HEK293 (cell line): ENCODE measurements around the gene IL11RA.
A peak's percentile ranks its signal among the peaks of the same experiment; 100 is the strongest.

Experiments
- CTCF ChIA-PET: fragments of 350-600 bp; formaldehyde crosslinking; extraction: SDS; loops from one replicate; lab custom pipeline; 2021; ENCODE audit warnings: antibody characterized with exemption; lab: Yijun Ruan, JAX
- POLR2A ChIA-PET: fragments of 300-600 bp; formaldehyde crosslinking; extraction: SDS; loops from one replicate; lab custom pipeline; 2020; ENCODE audit warnings: antibody characterized with exemption, inconsistent platforms; lab: Yijun Ruan, JAX
- H3K27ac ChIP-seq: fragments of 200-500 bp; sonication (Bioruptor generic); 2 replicates; pipeline ENCODE4 v1.5.1; 2014; ENCODE audit warnings: low read depth, low read length, control low read depth, inconsistent platforms; ENCODE audit errors: extremely low read depth
- H3K36me3 ChIP-seq, 2 experiments: fragments of 200-500 bp in 1 of 2; sonication (Bioruptor generic) in 1 of 2; 1 replicate in 1 of 2; 2 replicates in 1 of 2; pipeline ENCODE4 v1.5.1; 2014 to 2017; ENCODE audit warnings: inconsistent platforms in 2 of 2, low read length in 2 of 2; ENCODE audit not compliant: control insufficient read depth in 2 of 2, insufficient read depth in 1 of 2
- H3K4me1 ChIP-seq: fragments of 200-500 bp; sonication (Bioruptor generic); 2 replicates; pipeline ENCODE4 v1.5.1; 2014; ENCODE audit warnings: mild to moderate bottlenecking, low read length, inconsistent platforms; ENCODE audit not compliant: control insufficient read depth, insufficient read depth
- H3K4me3 ChIP-seq: 2 replicates; pipeline ENCODE4 v1.5.1; 2011; ENCODE audit warnings: low read depth, mild to moderate bottlenecking, control low read depth, low read length, moderate library complexity
- H3K9me3 ChIP-seq: fragments of 200-500 bp; sonication (Bioruptor generic); 2 replicates; pipeline ENCODE4 v1.5.1; 2014; ENCODE audit warnings: low read depth, low read length, inconsistent platforms; ENCODE audit not compliant: control insufficient read depth, insufficient read depth
- BCL11A ChIP-seq: fragments of 450-650 bp; formaldehyde crosslinking; IDR thresholded peaks from 2 replicates; pipeline ENCODE4 v1.5.1; 2016; ENCODE audit warnings: low read depth, missing biosample characterization, missing genetic modification characterization
- HOXD13 ChIP-seq: sonication (generic); formaldehyde crosslinking; IDR thresholded peaks from 2 replicates; pipeline ENCODE4 v1.8.0; 2022; ENCODE audit warnings: missing genetic modification reagents, borderline replicate concordance
- SP2 ChIP-seq: fragments of 450-650 bp; formaldehyde crosslinking; IDR thresholded peaks from 2 replicates; pipeline ENCODE4 v1.5.1; 2016; ENCODE audit warnings: missing biosample characterization, missing genetic modification characterization
- SP3 ChIP-seq: fragments of 450-650 bp; formaldehyde crosslinking; IDR thresholded peaks from 2 replicates; pipeline ENCODE4 v1.5.1; 2016; ENCODE audit warnings: missing biosample characterization, missing genetic modification characterization
- YY2 ChIP-seq: fragments of 450-650 bp; formaldehyde crosslinking; IDR thresholded peaks from 2 replicates; pipeline ENCODE4 v1.5.1; 2016; ENCODE audit warnings: missing biosample characterization, missing genetic modification characterization
- ZBTB21 ChIP-seq: fragments of 450-650 bp; formaldehyde crosslinking; IDR thresholded peaks from 2 replicates; pipeline ENCODE4 v1.5.1; 2017; ENCODE audit warnings: missing biosample characterization, missing genetic modification characterization
- ZNF23 ChIP-seq: fragments of 450-650 bp; formaldehyde crosslinking; IDR thresholded peaks from 2 replicates; pipeline ENCODE4 v1.5.1; 2016; ENCODE audit warnings: missing biosample characterization, missing genetic modification characterization, borderline replicate concordance
- ZNF335 ChIP-seq: fragments of 450-650 bp; formaldehyde crosslinking; conservative IDR thresholded peaks from 2 replicates; pipeline ENCODE4 v1.5.1; 2016; ENCODE audit warnings: missing biosample characterization, missing genetic modification characterization
- ZNF404 ChIP-seq: fragments of 450-650 bp; formaldehyde crosslinking; IDR thresholded peaks from 2 replicates; pipeline ENCODE4 v1.5.1; 2017; ENCODE audit warnings: missing biosample characterization, missing genetic modification characterization
- ZNF416 ChIP-seq: fragments of 450-650 bp; formaldehyde crosslinking; IDR thresholded peaks from 2 replicates; pipeline ENCODE4 v1.5.1; 2016; ENCODE audit warnings: missing biosample characterization, missing genetic modification characterization
- ZNF426 ChIP-seq: fragments of 450-650 bp; formaldehyde crosslinking; IDR thresholded peaks from 2 replicates; pipeline ENCODE4 v1.5.1; 2017; ENCODE audit warnings: missing biosample characterization, missing genetic modification characterization, mild to moderate bottlenecking, inconsistent platforms, moderate library complexity
- ZNF48 ChIP-seq: fragments of 450-650 bp; formaldehyde crosslinking; IDR thresholded peaks from 2 replicates; pipeline ENCODE4 v1.5.1; 2016; ENCODE audit warnings: missing biosample characterization, missing genetic modification characterization
- ZNF501 ChIP-seq: fragments of 450-650 bp; formaldehyde crosslinking; IDR thresholded peaks from 2 replicates; pipeline ENCODE4 v1.5.1; 2016; ENCODE audit warnings: missing biosample characterization, missing genetic modification characterization
- ZNF510 ChIP-seq: fragments of 450-650 bp; formaldehyde crosslinking; IDR thresholded peaks from 2 replicates; pipeline ENCODE4 v1.5.1; 2018; ENCODE audit warnings: mild to moderate bottlenecking, missing genetic modification characterization, missing biosample characterization; ENCODE audit not compliant: insufficient replicate concordance
- ZNF600 ChIP-seq: fragments of 450-650 bp; formaldehyde crosslinking; IDR thresholded peaks from 2 replicates; pipeline ENCODE4 v1.5.1; 2016; ENCODE audit warnings: missing biosample characterization, missing genetic modification characterization
- ZNF629 ChIP-seq: fragments of 450-650 bp; formaldehyde crosslinking; IDR thresholded peaks from 2 replicates; pipeline ENCODE4 v1.5.1; 2017; ENCODE audit warnings: missing biosample characterization, missing genetic modification characterization
- ZNF664 ChIP-seq: fragments of 450-650 bp; formaldehyde crosslinking; IDR thresholded peaks from 2 replicates; pipeline ENCODE4 v1.5.1; 2016; ENCODE audit warnings: missing biosample characterization, missing genetic modification characterization
- ZNF670 ChIP-seq: fragments of 450-650 bp; formaldehyde crosslinking; IDR thresholded peaks from 2 replicates; pipeline ENCODE4 v1.5.1; 2016; ENCODE audit warnings: missing biosample characterization, missing genetic modification characterization, low read depth
- ZNF677 ChIP-seq: fragments of 450-650 bp; IDR thresholded peaks from 2 replicates; pipeline ENCODE4 v1.5.0; 2018; ENCODE audit warnings: missing biosample characterization, mild to moderate bottlenecking, missing genetic modification characterization, moderate library complexity
- ZNF791 ChIP-seq: fragments of 450-650 bp; formaldehyde crosslinking; IDR thresholded peaks from 2 replicates; pipeline ENCODE4 v1.5.1; 2016; ENCODE audit warnings: missing biosample characterization, missing genetic modification characterization
- ZXDB ChIP-seq: fragments of 450-650 bp; formaldehyde crosslinking; IDR thresholded peaks from 2 replicates; pipeline ENCODE4 v1.5.1; 2016; ENCODE audit warnings: missing biosample characterization, missing genetic modification characterization
- TF ChIP-seq, protein P1 (sequence below): fragments of 450-650 bp; formaldehyde crosslinking; IDR thresholded peaks from 2 replicates; pipeline ENCODE4 v1.5.1; 2016; ENCODE audit warnings: missing biosample characterization, missing genetic modification characterization
- TF ChIP-seq, protein P2 (sequence below): fragments of 450-650 bp; formaldehyde crosslinking; conservative IDR thresholded peaks from 2 replicates; pipeline ENCODE4 v1.5.1; 2016; ENCODE audit warnings: low read depth, missing biosample characterization, missing genetic modification characterization
- TF ChIP-seq, protein P3 (sequence below): fragments of 450-650 bp; formaldehyde crosslinking; optimal IDR thresholded peaks from 2 replicates; pipeline ENCODE3; 2016; ENCODE audit warnings: missing biosample characterization, mild to moderate bottlenecking, missing genetic modification characterization
- TF ChIP-seq, protein P4 (sequence below): fragments of 450-650 bp; formaldehyde crosslinking; IDR thresholded peaks from 2 replicates; pipeline ENCODE4 v1.5.1; 2016; ENCODE audit warnings: missing biosample characterization, missing genetic modification characterization, low read depth
- TF ChIP-seq, protein P5 (sequence below): fragments of 450-650 bp; formaldehyde crosslinking; IDR thresholded peaks from 2 replicates; pipeline ENCODE4 v1.5.1; 2017; ENCODE audit warnings: missing biosample characterization, missing genetic modification characterization

Gene IL11RA

DNA sequence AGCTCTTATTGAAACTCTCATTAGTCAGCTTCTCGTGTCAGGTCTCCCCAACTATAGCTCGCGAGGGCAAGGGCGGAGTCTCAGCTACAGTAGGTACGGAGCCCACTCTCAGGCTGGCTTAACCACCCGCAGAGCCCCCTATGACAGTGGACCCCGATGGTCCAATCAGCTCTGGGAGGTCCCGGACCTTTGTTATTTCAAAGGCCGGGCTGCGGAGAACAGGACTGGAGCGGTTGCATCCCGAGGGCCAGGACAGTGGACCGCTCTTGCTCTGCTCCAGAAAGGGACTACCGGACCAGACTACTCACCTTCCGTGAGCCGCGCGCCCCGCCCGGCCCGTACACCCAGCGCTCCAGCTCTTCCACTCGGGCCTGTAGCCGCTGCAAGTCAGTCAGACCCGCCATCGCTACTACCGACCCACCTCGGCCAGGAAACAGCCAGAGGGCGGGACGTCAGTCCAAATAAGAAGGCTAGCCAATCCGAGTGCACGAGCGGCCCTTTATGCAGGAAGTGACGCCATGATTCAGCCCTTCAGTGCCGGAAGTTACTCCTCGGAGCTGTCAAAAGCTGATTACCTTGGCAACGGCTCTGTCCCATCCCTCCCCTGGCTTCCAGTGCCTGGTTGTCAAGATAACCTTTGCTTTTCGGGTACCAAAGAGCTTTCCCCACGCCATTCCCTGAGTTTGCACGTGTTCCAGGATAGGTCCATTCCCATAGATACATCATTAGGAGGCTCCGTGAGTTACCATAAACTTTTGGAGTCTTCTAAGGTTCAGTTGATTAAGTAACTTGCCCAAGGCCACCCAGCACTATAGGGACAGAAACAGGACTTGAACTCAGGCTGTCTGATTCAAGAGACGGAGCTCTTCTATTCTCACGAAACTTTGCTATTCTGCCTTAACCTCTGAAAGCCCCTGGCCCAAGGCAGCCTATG lies 31.7 kb upstream of the IL11RA start, which contains the start of gene DCTN3:
Gene DCTN3, minus strand, starts transcription at position 435 of the 934 bp plus-strand sequence. Its CDS starts 31 bp downstream, at position 404.
- ChIA-PET POLR2A (interaction anchor here (0.6 to 2.6 kb wide), 11 partner anchors 9 to 243 kb away, joined by 3 to 23 read pairs (median 4); partner anchors contain the start of genes GALT, MYORG and SIGMAR1), CTCF (interaction anchor here (0.6 to 7.3 kb wide), 13 partner anchors 9 to 242 kb away, joined by 3 to 59 read pairs (median 3); partner anchors contain the start of genes ARID3C and RPP25L)
- Histone ChIP-seq H3K4me1 (no peaks in the 10 kb centered on the region), H3K36me3 (peaks cover 5 to 38% of the 10 kb centered on the region in 2 experiments; a peak in 2 of 3 replicates), H3K27ac (peak within 1 kb of the TSS; percentile 27; the same call in 1 of the 2 replicates), H3K9me3 (no peaks in the 10 kb centered on the region), H3K4me3 (peak within 1 kb of the TSS; percentile 91)
- no peak for TF ChIP-seq ZNF48 (tag by site-specific recombination)
- TF ChIP-seq YY2 (tag by site-specific recombination): peak; percentile 58; the same call in 1 of the 2 replicates
- TF ChIP-seq HOXD13 (CRISPR knock-in tag): peak; percentile 89
- TF ChIP-seq ZNF791: no peak
- TF ChIP-seq BCL11A: no peak
- TF ChIP-seq ZBTB21: peak; percentile 84
- TF ChIP-seq ZNF600 (tag by site-specific recombination): 0 out of 2 replicates have a peak, but pooled peaks have one; percentile 30
- TF ChIP-seq ZNF335: peak; percentile 14; the same call in 1 of the 2 replicates
- no peak for TF ChIP-seq ZNF664 (tag by site-specific recombination)
- TF ChIP-seq ZNF416 (tag by site-specific recombination): no peak
- TF ChIP-seq, protein P1, sequence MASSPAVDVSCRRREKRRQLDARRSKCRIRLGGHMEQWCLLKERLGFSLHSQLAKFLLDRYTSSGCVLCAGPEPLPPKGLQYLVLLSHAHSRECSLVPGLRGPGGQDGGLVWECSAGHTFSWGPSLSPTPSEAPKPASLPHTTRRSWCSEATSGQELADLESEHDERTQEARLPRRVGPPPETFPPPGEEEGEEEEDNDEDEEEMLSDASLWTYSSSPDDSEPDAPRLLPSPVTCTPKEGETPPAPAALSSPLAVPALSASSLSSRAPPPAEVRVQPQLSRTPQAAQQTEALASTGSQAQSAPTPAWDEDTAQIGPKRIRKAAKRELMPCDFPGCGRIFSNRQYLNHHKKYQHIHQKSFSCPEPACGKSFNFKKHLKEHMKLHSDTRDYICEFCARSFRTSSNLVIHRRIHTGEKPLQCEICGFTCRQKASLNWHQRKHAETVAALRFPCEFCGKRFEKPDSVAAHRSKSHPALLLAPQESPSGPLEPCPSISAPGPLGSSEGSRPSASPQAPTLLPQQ (tag by site-specific recombination): no peak
- TF ChIP-seq ZNF404 (tag by site-specific recombination): no peak
- TF ChIP-seq, protein P2, sequence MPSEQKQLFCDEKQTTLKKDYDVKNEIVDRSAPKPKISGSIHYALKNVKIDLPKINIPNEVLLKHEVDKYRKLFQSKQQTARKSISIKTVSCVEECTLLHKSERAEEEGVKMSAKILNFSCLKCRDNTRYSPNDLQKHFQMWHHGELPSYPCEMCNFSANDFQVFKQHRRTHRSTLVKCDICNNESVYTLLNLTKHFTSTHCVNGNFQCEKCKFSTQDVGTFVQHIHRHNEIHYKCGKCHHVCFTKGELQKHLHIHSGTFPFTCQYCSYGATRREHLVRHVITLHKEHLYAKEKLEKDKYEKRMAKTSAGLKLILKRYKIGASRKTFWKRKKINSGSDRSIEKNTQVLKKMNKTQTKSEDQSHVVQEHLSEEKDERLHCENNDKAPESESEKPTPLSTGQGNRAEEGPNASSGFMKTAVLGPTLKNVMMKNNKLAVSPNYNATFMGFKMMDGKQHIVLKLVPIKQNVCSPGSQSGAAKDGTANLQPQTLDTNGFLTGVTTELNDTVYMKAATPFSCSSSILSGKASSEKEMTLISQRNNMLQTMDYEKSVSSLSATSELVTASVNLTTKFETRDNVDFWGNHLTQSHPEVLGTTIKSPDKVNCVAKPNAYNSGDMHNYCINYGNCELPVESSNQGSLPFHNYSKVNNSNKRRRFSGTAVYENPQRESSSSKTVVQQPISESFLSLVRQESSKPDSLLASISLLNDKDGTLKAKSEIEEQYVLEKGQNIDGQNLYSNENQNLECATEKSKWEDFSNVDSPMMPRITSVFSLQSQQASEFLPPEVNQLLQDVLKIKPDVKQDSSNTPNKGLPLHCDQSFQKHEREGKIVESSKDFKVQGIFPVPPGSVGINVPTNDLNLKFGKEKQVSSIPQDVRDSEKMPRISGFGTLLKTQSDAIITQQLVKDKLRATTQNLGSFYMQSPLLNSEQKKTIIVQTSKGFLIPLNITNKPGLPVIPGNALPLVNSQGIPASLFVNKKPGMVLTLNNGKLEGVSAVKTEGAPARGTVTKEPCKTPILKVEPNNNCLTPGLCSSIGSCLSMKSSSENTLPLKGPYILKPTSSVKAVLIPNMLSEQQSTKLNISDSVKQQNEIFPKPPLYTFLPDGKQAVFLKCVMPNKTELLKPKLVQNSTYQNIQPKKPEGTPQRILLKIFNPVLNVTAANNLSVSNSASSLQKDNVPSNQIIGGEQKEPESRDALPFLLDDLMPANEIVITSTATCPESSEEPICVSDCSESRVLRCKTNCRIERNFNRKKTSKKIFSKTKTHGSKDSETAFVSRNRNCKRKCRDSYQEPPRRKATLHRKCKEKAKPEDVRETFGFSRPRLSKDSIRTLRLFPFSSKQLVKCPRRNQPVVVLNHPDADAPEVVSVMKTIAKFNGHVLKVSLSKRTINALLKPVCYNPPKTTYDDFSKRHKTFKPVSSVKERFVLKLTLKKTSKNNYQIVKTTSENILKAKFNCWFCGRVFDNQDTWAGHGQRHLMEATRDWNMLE (tag by site-specific recombination): peak; percentile 89
- peak; percentile 14; the same call in 1 of the 2 replicates for TF ChIP-seq ZXDB (tag by site-specific recombination)
- TF ChIP-seq ZNF510 (tag by site-specific recombination): no peak
- TF ChIP-seq ZNF23 (tag by site-specific recombination): no peak
- TF ChIP-seq, protein P3, sequence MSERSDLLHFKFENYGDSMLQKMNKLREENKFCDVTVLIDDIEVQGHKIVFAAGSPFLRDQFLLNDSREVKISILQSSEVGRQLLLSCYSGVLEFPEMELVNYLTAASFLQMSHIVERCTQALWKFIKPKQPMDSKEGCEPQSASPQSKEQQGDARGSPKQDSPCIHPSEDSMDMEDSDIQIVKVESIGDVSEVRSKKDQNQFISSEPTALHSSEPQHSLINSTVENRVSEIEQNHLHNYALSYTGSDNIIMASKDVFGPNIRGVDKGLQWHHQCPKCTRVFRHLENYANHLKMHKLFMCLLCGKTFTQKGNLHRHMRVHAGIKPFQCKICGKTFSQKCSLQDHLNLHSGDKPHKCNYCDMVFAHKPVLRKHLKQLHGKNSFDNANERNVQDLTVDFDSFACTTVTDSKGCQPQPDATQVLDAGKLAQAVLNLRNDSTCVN (tag by site-specific recombination): no peak
- TF ChIP-seq SP2: peak; percentile 94
- TF ChIP-seq, protein P4, sequence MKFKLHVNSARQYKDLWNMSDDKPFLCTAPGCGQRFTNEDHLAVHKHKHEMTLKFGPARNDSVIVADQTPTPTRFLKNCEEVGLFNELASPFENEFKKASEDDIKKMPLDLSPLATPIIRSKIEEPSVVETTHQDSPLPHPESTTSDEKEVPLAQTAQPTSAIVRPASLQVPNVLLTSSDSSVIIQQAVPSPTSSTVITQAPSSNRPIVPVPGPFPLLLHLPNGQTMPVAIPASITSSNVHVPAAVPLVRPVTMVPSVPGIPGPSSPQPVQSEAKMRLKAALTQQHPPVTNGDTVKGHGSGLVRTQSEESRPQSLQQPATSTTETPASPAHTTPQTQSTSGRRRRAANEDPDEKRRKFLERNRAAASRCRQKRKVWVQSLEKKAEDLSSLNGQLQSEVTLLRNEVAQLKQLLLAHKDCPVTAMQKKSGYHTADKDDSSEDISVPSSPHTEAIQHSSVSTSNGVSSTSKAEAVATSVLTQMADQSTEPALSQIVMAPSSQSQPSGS (tag by site-specific recombination): peak; percentile 59; the same call in 1 of the 2 replicates
- no peak for TF ChIP-seq ZNF670 (tag by site-specific recombination)
- no peak for TF ChIP-seq ZNF501 (tag by site-specific recombination)
- TF ChIP-seq SP3: peak; percentile 23; the same call in 1 of the 2 replicates
- TF ChIP-seq ZNF426 (tag by site-specific recombination): no peak
- TF ChIP-seq, protein P5, sequence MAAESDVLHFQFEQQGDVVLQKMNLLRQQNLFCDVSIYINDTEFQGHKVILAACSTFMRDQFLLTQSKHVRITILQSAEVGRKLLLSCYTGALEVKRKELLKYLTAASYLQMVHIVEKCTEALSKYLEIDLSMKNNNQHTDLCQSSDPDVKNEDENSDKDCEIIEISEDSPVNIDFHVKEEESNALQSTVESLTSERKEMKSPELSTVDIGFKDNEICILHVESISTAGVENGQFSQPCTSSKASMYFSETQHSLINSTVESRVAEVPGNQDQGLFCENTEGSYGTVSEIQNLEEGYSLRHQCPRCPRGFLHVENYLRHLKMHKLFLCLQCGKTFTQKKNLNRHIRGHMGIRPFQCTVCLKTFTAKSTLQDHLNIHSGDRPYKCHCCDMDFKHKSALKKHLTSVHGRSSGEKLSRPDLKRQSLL (tag by site-specific recombination): no peak
- TF ChIP-seq ZNF629: peak; percentile 95
- TF ChIP-seq ZNF677 (tag by site-specific recombination): no peak
